GM12891 (cell line): ENCODE measurements around the gene TBC1D3L.
"Not testable (repeated sequence)": the region's sequence is repeated elsewhere in the genome, so short reads cannot be mapped to it uniquely, and the experiment has no call there.

Source experiments
- POLR2A ChIP-seq: IDR thresholded peaks from 2 replicates; pipeline ENCODE4 v1.6.1; 2011; ENCODE audit warnings: low read depth, low read length, control low read depth
- POLR2AphosphoS5 ChIP-seq: IDR thresholded peaks from 2 replicates; pipeline ENCODE4 v1.6.1; 2011; ENCODE audit warnings: low read depth, low read length, control low read depth
- POU2F2 ChIP-seq: IDR thresholded peaks from 2 replicates; pipeline ENCODE4 v1.6.1; 2011; ENCODE audit warnings: low read depth, mild to moderate bottlenecking, control low read depth, low read length, moderate library complexity
- SPI1 ChIP-seq: IDR thresholded peaks from 2 replicates; pipeline ENCODE4 v1.6.1; 2011; ENCODE audit warnings: low read depth, low read length, control low read depth
- TAF1 ChIP-seq: IDR thresholded peaks from 2 replicates; pipeline ENCODE4 v1.6.1; 2011; ENCODE audit warnings: low read depth, low read length, control low read depth

DNA sequence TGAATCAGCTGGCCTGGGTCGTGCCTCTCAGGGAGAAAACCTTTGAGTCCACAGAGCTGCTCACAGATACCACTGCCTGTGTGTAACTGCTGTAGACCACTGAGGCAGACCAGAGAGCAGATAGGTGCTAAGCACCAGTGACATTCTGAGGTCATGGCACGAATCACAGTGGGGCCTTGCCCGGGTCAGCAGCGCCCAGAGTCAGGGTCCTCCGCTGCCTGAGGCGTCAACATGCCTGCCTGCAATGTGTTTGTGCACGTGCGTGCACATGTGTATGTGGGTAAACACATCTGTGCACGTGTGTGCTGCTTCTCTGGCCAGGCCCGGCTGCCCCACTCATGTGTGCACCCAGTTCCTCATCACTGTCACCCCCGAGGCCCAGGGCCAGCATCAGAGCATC lies at the start of gene TBC1D3L:
- not testable (repeated sequence) for TF ChIP-seq POLR2AphosphoS5, POLR2A, TAF1, POU2F2, SPI1
